Neutrophil (primary cell): Measurements from ENCODE around the gene ERCC6L.

Source experiments
- H3K27ac ChIP-seq: fragments of 200-600 bp; sonication (generic); 2 replicates; pipeline ENCODE4 v1.5.1; 2016; ENCODE audit warnings: mild to moderate bottlenecking, moderate library complexity
- H3K27me3 ChIP-seq: fragments of 200-600 bp; sonication (generic); 2 replicates; pipeline ENCODE4 v1.6.0; 2016; ENCODE audit warnings: mild to moderate bottlenecking
- H3K36me3 ChIP-seq: fragments of 200-600 bp; sonication (generic); 2 replicates; pipeline ENCODE4 v1.5.1; 2017
- H3K4me1 ChIP-seq, 2 experiments: fragments of 200-600 bp in 1 of 2; sonication (generic) in 1 of 2; 1 replicate in 1 of 2; 2 replicates in 1 of 2; pipeline versions ENCODE4 v1.5.1 to v1.6.1; 2013 to 2016; ENCODE audit warnings: low read depth in 1 of 2, low read length in 1 of 2, mild to moderate bottlenecking in 1 of 2, moderate library complexity in 1 of 2; ENCODE audit not compliant: control insufficient read depth in 1 of 2, insufficient read depth in 1 of 2
- H3K4me3 ChIP-seq, 2 experiments: fragments of 200-600 bp in 1 of 2; sonication (generic) in 1 of 2; 1 replicate in 1 of 2; 2 replicates in 1 of 2; pipeline ENCODE4 v1.5.1; 2013 to 2016; ENCODE audit warnings: low read depth in 1 of 2, low read length in 1 of 2, mild to moderate bottlenecking in 1 of 2, moderate library complexity in 1 of 2
- H3K9me3 ChIP-seq: fragments of 200-600 bp; sonication (generic); 2 replicates; pipeline ENCODE4 v1.5.1; 2016
- TF ChIP-seq, protein P1 (sequence below): fragments of 200-600 bp; sonication (generic); IDR thresholded peaks from 2 replicates; pipeline ENCODE4 v1.5.1; 2016; ENCODE audit warnings: antibody characterized with exemption

The ERCC6L gene

DNA sequence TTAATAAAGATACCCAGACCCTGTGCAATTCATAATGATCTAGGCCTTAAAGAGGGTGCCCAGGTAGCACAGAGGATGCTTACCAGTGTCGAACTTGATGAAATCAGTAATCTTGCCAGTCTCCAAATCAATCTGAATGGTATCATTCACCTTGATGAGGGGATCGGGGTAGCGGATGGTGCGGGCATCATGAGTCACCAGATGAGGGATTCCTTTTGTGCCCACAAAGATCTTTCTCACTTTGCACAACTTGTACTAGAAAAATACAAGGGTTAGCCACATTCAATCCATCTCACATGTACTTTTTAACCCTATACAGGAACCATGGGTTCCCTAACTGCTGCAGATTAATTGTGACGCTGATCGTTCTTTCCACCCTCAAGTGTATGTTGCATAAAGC lies 34.9 kb upstream of the ERCC6L start:
- Histone ChIP-seq H3K27ac (no peak overlapping the region), H3K27me3 (no peaks in the 10 kb centered on the region), H3K36me3 (peaks cover 56% of the 10 kb centered on the region), H3K9me3 (no peaks in the 10 kb centered on the region), H3K4me3 (no peak overlapping the region), H3K4me1 (peaks cover 0 to 11% of the 10 kb centered on the region in 2 experiments)
- TF ChIP-seq, protein P1, sequence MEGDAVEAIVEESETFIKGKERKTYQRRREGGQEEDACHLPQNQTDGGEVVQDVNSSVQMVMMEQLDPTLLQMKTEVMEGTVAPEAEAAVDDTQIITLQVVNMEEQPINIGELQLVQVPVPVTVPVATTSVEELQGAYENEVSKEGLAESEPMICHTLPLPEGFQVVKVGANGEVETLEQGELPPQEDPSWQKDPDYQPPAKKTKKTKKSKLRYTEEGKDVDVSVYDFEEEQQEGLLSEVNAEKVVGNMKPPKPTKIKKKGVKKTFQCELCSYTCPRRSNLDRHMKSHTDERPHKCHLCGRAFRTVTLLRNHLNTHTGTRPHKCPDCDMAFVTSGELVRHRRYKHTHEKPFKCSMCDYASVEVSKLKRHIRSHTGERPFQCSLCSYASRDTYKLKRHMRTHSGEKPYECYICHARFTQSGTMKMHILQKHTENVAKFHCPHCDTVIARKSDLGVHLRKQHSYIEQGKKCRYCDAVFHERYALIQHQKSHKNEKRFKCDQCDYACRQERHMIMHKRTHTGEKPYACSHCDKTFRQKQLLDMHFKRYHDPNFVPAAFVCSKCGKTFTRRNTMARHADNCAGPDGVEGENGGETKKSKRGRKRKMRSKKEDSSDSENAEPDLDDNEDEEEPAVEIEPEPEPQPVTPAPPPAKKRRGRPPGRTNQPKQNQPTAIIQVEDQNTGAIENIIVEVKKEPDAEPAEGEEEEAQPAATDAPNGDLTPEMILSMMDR, result no peak

GRCh38 chrX:72272868-72273267 lies 34.0 kb upstream of the ERCC6L start:
- Histone ChIP-seq H3K4me1 (peaks cover 0 to 11% of the 10 kb centered on the region in 2 experiments), H3K9me3 (no peaks in the 10 kb centered on the region), H3K36me3 (peaks cover 56% of the 10 kb centered on the region), H3K27me3 (no peaks in the 10 kb centered on the region), H3K27ac (no peak overlapping the region), H3K4me3 (no peak overlapping the region)
- TF ChIP-seq, protein P1, result no peak

DNA sequence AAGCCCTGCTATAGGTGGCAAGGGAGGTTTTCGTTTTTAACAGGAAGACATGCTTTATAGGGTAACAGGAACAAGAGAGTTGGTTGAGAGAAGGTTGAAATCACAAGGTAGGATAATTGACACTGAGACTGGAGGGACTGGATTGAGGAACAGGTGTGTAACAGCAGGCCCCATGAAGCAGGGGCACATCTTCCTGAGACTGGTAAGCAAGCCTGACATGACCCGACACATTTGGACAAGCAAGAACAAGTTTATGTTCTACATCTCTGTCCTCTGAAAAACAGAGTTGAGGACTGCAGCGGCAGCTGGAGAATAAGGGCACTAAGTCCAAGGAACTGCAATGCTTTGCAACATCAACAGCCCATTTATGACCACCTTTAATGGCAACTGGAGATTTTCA lies 33.0 kb upstream of the ERCC6L start:
- H3K36me3 ChIP-seq, result peaks cover 60% of the 10 kb centered on the region

GRCh38 chrX:72271091-72271788 lies 32.4 kb upstream of the ERCC6L start:
- peaks cover 0 to 5% of the 10 kb centered on the region in 2 experiments for H3K4me1 ChIP-seq
- H3K9me3 ChIP-seq, result no peaks in the 10 kb centered on the region
- TF ChIP-seq, protein P1, result no peak
- peaks cover 60% of the 10 kb centered on the region for H3K36me3 ChIP-seq
- no peak overlapping the region for H3K27ac ChIP-seq
- H3K4me3 ChIP-seq, result no peak overlapping the region
- no peaks in the 10 kb centered on the region for H3K27me3 ChIP-seq

More for the DNA sequence above, 33.0 kb upstream of the ERCC6L start:
- H3K27ac ChIP-seq, result no peak overlapping the region
- no peaks in the 10 kb centered on the region for H3K27me3 ChIP-seq
- TF ChIP-seq, protein P1, result no peak
- H3K4me3 ChIP-seq, result no peak overlapping the region
- H3K4me1 ChIP-seq, result peaks cover 0 to 10% of the 10 kb centered on the region in 2 experiments
- H3K9me3 ChIP-seq, result no peaks in the 10 kb centered on the region

GRCh38 chrX:72270316-72270866 lies 31.6 kb upstream of the ERCC6L start:
- H3K4me1 ChIP-seq, result no peaks in the 10 kb centered on the region
- H3K27ac ChIP-seq, result no peak overlapping the region
- H3K27me3 ChIP-seq, result no peaks in the 10 kb centered on the region
- TF ChIP-seq, protein P1, result no peak
- no peak overlapping the region for H3K4me3 ChIP-seq
- H3K36me3 ChIP-seq, result peaks cover 60% of the 10 kb centered on the region
- H3K9me3 ChIP-seq, result no peaks in the 10 kb centered on the region
